Mucosa of descending colon (tissue), 3 donors: ENCODE data around the gene NUDT6. TPM values are rescaled to one million over a fixed set of nuclear protein-coding genes. Genes with fewer than 3 reads are reported as not detected.

Experiments
- ATAC-seq: fragments of 200-7000 bp; cut with Tn5 transposase; one replicate; pipeline ENCODE4 v1.9.1; 2020; ENCODE audit warnings: mild to moderate bottlenecking, moderate library complexity
- DNase-seq, 3 donors: peaks; one replicate each; pipeline ENCODE4 v3.0.0-alpha.2; 2020
- H3K36me3 ChIP-seq: fragments of 200-600 bp; one replicate; pipeline ENCODE4 v1.8.0; 2021; ENCODE audit warnings: low read depth, mild to moderate bottlenecking
- H3K4me1 ChIP-seq: fragments of 200-600 bp; one replicate; pipeline ENCODE4 v1.8.0; 2021; ENCODE audit warnings: low read depth, mild to moderate bottlenecking
- H3K4me3 ChIP-seq: fragments of 200-600 bp; one replicate; pipeline ENCODE4 v1.8.0; 2021; ENCODE audit warnings: mild to moderate bottlenecking
- H3K9me3 ChIP-seq: fragments of 200-600 bp; one replicate; pipeline ENCODE4 v1.8.0; 2021; ENCODE audit warnings: mild to moderate bottlenecking
- CTCF ChIP-seq: fragments of 200-600 bp; IDR thresholded peaks from one replicate; pipeline ENCODE4 v1.8.0; 2022; ENCODE audit warnings: antibody characterized with exemption, mild to moderate bottlenecking
- intact Hi-C, 2 donors: fragments of 100-400 bp; cut with DNase I in 1 of 2; cut with micrococcal nuclease in 1 of 2; formaldehyde crosslinking; loops; one replicate each; pipeline versions ENCODE4 v1.11.0 to v1.11.1; 2022; cut with DNase I, micrococcal nuclease
- total RNA-seq, 3 donors: library from RNA; stranded (reverse); fragmentation: NEBNext Ultra II Directional in 2 of 3; extraction: Animal tissue kit (Norgen Biotek cat#: 25700) in 2 of 3; gene quantifications; one replicate each; pipeline versions ENCODE4 v1.2.1 to v1.2.4, GENCODE V29; 2021 to 2023
- donor health status: DM: no; HTN: no; CAD: no; lungs with moderate emphysema.
- donor health status: DM: no; HTN: no; CAD: no.
- donor health status: DM: no; HTN: yes; CAD: no.

The NUDT6 gene
- total RNA-seq, 3 donors from 2014 or later: 5.3 to 11.2 (median 5.6) TPM

DNA sequence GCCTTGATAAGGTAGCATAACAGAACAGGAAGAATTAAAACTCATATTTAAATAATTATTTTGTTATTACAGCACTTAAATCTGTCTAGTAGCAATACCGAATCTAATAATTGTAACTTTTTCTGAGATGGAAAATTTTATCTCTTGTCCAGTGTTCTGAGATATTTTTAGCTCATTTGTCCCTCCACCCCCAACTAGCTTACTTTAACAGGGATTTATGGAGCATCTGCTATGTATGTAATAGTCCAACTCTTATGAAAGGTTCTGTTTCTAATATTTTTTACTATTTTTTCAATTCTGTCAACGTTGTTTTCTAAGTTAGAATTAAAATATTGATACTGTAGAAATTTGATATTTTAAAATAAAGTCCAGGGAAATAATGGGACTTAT is 38.2 kb upstream of the NUDT6 start:
- Histone ChIP-seq H3K36me3 (no peaks in the 10 kb centered on the region), H3K4me1 (no peaks in the 10 kb centered on the region), H3K9me3 (no peaks in the 10 kb centered on the region), H3K4me3 (no peak overlapping the region)
- ATAC-seq (no peak), DNase-seq (no peak)
- intact Hi-C loops: no loop called here
- no peak for TF ChIP-seq CTCF

- H3K36me3 ChIP-seq: no peaks in the 10 kb centered on the region
- no peak for DNase-seq
- H3K9me3 ChIP-seq: no peaks in the 10 kb centered on the region
- H3K4me1 ChIP-seq: no peaks in the 10 kb centered on the region
- intact Hi-C loops: no loop called here
- no peak for TF ChIP-seq CTCF
- ATAC-seq: no peak
- no peak overlapping the region for H3K4me3 ChIP-seq
Measured at GRCh38 chr4:122959981-122960610, 37.7 kb upstream of the NUDT6 start.

DNA sequence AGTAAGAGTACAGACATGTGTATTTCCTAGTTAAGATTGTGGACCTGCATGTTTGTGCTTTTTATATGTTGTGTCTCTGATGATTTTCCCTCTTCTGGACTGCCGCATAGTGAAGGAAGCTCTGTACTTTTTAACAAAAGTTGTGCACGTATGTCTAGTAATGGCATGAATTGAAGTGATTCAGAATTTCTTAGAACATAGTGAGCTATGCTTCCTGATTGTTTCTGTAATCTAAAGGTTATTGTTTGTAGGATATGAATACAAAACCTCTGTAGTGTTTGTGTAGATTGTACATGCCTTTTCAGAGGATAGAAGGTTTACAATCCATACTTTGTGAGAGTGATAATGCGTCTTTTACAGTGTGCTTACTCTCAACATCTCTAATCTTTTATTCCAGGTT is 37.0 kb upstream of the NUDT6 start:
- intact Hi-C loops: no loop called here
- no peaks in the 10 kb centered on the region for H3K36me3 ChIP-seq
- H3K9me3 ChIP-seq: no peaks in the 10 kb centered on the region
- no peak for TF ChIP-seq CTCF
- ATAC-seq (no peak), DNase-seq (no peak)
- no peak overlapping the region for H3K4me3 ChIP-seq
- no peaks in the 10 kb centered on the region for H3K4me1 ChIP-seq

DNA sequence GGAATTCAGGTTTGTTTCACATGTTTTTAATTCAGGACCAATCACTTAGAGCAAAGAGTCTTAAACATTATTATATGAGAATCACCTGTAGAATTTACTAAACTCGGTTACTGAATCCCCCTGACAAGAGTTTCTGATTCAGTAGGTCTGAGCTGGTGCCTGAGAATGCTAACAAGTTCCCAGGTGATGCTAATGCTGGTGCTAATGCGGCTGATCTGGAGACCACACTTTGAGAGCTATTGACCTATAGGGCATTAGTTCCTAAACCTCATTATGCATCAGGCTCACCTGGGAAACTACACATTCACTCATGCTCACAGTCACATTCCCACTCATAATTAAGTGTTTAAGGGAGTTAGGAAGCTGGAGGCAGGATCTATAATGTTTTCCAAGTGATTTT is 36.1 kb upstream of the NUDT6 start:
- Histone ChIP-seq H3K4me3 (no peak overlapping the region), H3K4me1 (no peaks in the 10 kb centered on the region), H3K36me3 (no peaks in the 10 kb centered on the region), H3K9me3 (no peaks in the 10 kb centered on the region)
- DNase-seq: no peak
- TF ChIP-seq CTCF: no peak
- ATAC-seq: no peak
- intact Hi-C loops: no loop called here

- no peaks in the 10 kb centered on the region for H3K36me3 ChIP-seq
- no peaks in the 10 kb centered on the region for H3K9me3 ChIP-seq
- no peak for TF ChIP-seq CTCF
- no peak overlapping the region for H3K4me3 ChIP-seq
- no peaks in the 10 kb centered on the region for H3K4me1 ChIP-seq
- no peak for DNase-seq
- ATAC-seq: no peak
- intact Hi-C loops: no loop called here
Measured at GRCh38 chr4:122953924-122954323, 31.5 kb upstream of the NUDT6 start.

- no peaks in the 10 kb centered on the region for H3K4me1 ChIP-seq
- no peak for TF ChIP-seq CTCF
- DNase-seq: no peak
- intact Hi-C loops: no loop called here
- no peak overlapping the region for H3K4me3 ChIP-seq
- H3K36me3 ChIP-seq: no peaks in the 10 kb centered on the region
- H3K9me3 ChIP-seq: no peaks in the 10 kb centered on the region
- no peak for ATAC-seq
Measured at GRCh38 chr4:122952028-122952427, 29.6 kb upstream of the NUDT6 start.
